ENCODE measurements around the gene PRKAG2.

DNA sequence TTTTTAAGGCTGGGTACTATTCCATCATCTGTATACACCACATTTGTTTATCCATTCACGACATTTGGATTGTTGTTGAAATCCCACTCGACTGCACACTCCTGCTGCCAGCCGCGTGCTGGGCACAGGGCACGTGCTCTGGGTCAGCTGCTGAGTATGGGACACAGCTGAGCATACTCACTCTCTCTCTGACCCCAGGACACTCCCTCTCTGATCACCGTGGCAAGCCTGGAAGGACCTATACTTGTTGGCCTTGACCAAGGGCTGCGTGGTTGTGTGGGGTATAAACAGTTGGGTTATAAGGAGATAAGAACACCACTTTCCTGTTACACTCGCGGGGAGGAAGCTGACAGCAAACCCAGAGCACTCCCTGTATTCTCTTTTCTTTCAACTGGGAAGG lies 204.2 kb downstream of the PRKAG2 start:
- TF ChIP-seq CTCF (IDR thresholded peaks at IDR 0.05) (no peak), MXI1 (IDR thresholded peaks at IDR 0.05; ENCODE audit: low read depth, low read length) (no peak), MAX (IDR thresholded peaks at IDR 0.05; ENCODE audit: low read depth) (no peak), GATA2 (CRISPR knock-in tag; IDR thresholded peaks at IDR 0.05) (no peak), GABPA (IDR thresholded peaks at IDR 0.05; ENCODE audit: low read depth) (no peak), JUND (IDR thresholded peaks at IDR 0.05) (no peak), EP300 (IDR thresholded peaks at IDR 0.05; ENCODE audit: borderline replicate concordance in 1 of 2, low read depth in 1 of 2, low read length in 1 of 2) (no peak)
